Measurements from ENCODE around the gene DPM3. TPM values are rescaled to one million over a fixed set of nuclear protein-coding genes. Genes with fewer than 3 reads are reported as not detected.
"Not testable (repeated sequence)": the region's sequence is repeated elsewhere in the genome, so short reads cannot be mapped to it uniquely, and the experiment has no call there.

Gene DPM3
- polyA plus RNA-seq, 1 of the 3 experiments (the other 2 are of a cell fraction): 317 TPM

DNA sequence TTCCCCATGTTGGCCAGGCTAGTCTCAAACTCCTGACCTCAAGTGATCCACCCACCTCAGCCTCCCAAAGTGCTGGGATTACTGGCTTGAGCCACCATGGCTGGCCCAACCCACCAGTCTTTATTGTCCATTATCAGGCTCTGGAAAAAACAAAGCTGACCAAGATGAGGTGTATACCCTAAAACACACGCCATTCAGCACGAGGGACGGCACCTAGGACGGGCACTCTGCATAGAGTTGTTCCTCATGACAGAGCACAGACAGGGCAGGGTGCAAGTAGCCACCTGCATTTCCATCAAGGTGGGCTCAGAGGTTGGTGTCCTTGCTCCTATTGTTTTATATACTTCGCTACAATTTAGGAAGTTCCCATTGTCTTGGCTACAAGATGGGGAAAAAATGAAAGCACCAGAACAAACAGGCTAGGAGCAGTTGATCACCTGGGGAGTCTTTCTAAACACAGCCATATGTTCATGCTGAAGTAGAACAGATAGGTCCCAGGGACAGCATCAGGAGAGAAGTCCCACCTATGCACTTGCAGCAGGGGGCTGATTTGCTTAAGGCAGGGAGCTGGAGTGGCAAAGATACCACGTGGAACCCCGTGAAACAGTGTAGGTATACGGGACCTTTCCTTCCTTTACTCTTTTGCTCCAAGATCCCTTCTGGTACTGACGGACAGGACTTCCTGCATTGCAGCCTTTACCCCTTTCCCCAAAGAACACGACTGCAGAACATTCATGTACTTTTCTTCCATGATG is 28.3 kb upstream of the DPM3 start:
- WGBS (ENCODE audit: low lambda C conversion rate): 91% methylated on average over 9 of the region's 10 CpGs
- H3K4me3 ChIP-seq (ENCODE audit: low read depth in 2 of 2, low read length in 1 of 2): no peak overlapping the region
- CTCF ChIA-PET: interaction anchor here (1.0 to 14.8 kb wide), 34 partner anchors 9 to 157 kb away, joined by 3 to 496 read pairs (median 6); partner anchors contain the start of genes ADAM15, DPM3, EFNA1 and SLC50A1

DNA sequence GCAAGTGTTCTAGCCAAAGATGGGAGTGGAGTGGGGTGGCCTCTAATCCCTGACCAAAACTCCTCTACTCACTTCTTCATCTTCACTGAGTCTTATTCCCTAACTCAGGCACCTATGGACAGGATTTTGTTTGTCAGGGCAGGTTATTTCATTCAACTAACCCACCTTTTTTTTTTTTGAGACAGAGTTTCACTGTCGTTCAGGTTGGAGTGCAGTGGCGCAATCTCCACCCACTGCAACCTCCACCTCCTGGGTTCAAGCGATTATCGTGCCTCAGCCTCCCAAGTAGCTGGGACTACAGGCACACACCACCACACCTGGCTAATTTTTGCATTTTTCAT is 27.7 kb upstream of the DPM3 start:
- CTCF ChIA-PET: interaction anchor here (0.6 to 14.8 kb wide), 39 partner anchors 9 to 201 kb away, joined by 3 to 496 read pairs (median 5); partner anchors contain the start of genes ADAM15, DPM3, EFNA1 and SLC50A1
- Histone ChIP-seq H3F3A (replicated peaks; ENCODE audit: insufficient read depth) (peaks cover 32% of the 10 kb centered on the region), H3K4me1 (ENCODE audit: control insufficient read depth in 1 of 2, insufficient read depth in 2 of 2, low read depth in 1 of 2, low read length in 1 of 2) (peaks cover 0 to 13% of the 10 kb centered on the region in 2 experiments; a peak in 3 of 4 replicates), H3K79me2 (ENCODE audit: insufficient read depth) (peaks cover 29% of the 10 kb centered on the region), H3K36me3 (replicated peaks in 1 of 2; ENCODE audit: control insufficient read depth in 1 of 2, insufficient read depth in 2 of 2, low read length in 1 of 2) (peaks cover 16% of the 10 kb centered on the region in 2 experiments), H3K4me3 (ENCODE audit: low read depth in 2 of 2, low read length in 1 of 2) (peak overlapping the region in 1 of 2 experiments; percentile 36; a peak in 1 of 4 replicates)
- H2AFZ ChIP-seq (ENCODE audit: low read depth); H3K9me2 ChIP-seq; H3K27me3 ChIP-seq (ENCODE audit: insufficient read depth); H4K20me1 ChIP-seq (ENCODE audit: insufficient read depth); H3K4me2 ChIP-seq; H3K9ac ChIP-seq; H3K9me3 ChIP-seq; DNase-seq; H3K27ac ChIP-seq (ENCODE audit: low read depth in 2 of 2, low read length in 1 of 2): not testable (repeated sequence)
- POLR2A ChIA-PET: interaction anchor here (0.7 to 1.7 kb wide), 4 partner anchors 33 to 198 kb away, joined by 3 to 6 read pairs (median 4); partner anchors contain the start of genes SHC1 and SLC50A1
- WGBS (ENCODE audit: low lambda C conversion rate): 48% methylated on average over 4 of the region's 4 CpGs

More for the DNA sequence above, 28.3 kb upstream of the DPM3 start:
- Histone ChIP-seq H3K9ac (no peak overlapping the region), H3F3A (replicated peaks; ENCODE audit: insufficient read depth) (peaks cover 36% of the 10 kb centered on the region), H3K27me3 (ENCODE audit: insufficient read depth) (no peaks in the 10 kb centered on the region), H3K9me2 (no peaks in the 10 kb centered on the region), H3K9me3 (no peaks in the 10 kb centered on the region), H3K79me2 (ENCODE audit: insufficient read depth) (peaks cover 29% of the 10 kb centered on the region), H3K4me1 (ENCODE audit: control insufficient read depth in 1 of 2, insufficient read depth in 2 of 2, low read depth in 1 of 2, low read length in 1 of 2) (peaks cover 0 to 16% of the 10 kb centered on the region in 2 experiments; a peak in 3 of 4 replicates), H3K27ac (ENCODE audit: low read depth in 2 of 2, low read length in 1 of 2) (no peak overlapping the region), H3K4me2 (no peak overlapping the region), H2AFZ (ENCODE audit: low read depth) (no peak overlapping the region), H4K20me1 (ENCODE audit: insufficient read depth) (no peaks in the 10 kb centered on the region), H3K36me3 (replicated peaks in 1 of 2; ENCODE audit: control insufficient read depth in 1 of 2, insufficient read depth in 2 of 2, low read length in 1 of 2) (peaks cover 16% of the 10 kb centered on the region in 2 experiments)
- POLR2A ChIA-PET: interaction anchor here (1.5 to 1.7 kb wide), 2 partner anchors 33 to 77 kb away, joined by 5 to 6 read pairs; partner anchors contain the start of gene SLC50A1
- DNase-seq: no peak
- TF ChIP-seq POLR2AphosphoS5 (IDR thresholded peaks at IDR 0.05; ENCODE audit: low read depth, low read length) (no peak), GATA2 (CRISPR knock-in tag; IDR thresholded peaks at IDR 0.05) (no peak), MXI1 (IDR thresholded peaks at IDR 0.05; ENCODE audit: low read depth, low read length) (no peak), SMC3 (IDR thresholded peaks at IDR 0.05; ENCODE audit: low read depth, low read length) (no peak), FOXJ3 (CRISPR knock-in tag; IDR thresholded peaks at IDR 0.05) (no peak), TCF12 (IDR thresholded peaks at IDR 0.05) (no peak), NRF1 (IDR thresholded peaks at IDR 0.05; ENCODE audit: low read depth, low read length) (no peak), MEF2A (IDR thresholded peaks at IDR 0.05; ENCODE audit: borderline replicate concordance, low read depth) (no peak), RFX5 (IDR thresholded peaks at IDR 0.05; ENCODE audit: low read length) (no peak), FOSL2 (IDR thresholded peaks at IDR 0.05; ENCODE audit: borderline replicate concordance, low read depth) (no peak), NFIC (IDR thresholded peaks at IDR 0.05; ENCODE audit: borderline replicate concordance) (no peak), JUND (IDR thresholded peaks at IDR 0.05) (no peak), GABPA (IDR thresholded peaks at IDR 0.05; ENCODE audit: low read depth) (no peak)
- TF ChIP-seq, protein P1, sequence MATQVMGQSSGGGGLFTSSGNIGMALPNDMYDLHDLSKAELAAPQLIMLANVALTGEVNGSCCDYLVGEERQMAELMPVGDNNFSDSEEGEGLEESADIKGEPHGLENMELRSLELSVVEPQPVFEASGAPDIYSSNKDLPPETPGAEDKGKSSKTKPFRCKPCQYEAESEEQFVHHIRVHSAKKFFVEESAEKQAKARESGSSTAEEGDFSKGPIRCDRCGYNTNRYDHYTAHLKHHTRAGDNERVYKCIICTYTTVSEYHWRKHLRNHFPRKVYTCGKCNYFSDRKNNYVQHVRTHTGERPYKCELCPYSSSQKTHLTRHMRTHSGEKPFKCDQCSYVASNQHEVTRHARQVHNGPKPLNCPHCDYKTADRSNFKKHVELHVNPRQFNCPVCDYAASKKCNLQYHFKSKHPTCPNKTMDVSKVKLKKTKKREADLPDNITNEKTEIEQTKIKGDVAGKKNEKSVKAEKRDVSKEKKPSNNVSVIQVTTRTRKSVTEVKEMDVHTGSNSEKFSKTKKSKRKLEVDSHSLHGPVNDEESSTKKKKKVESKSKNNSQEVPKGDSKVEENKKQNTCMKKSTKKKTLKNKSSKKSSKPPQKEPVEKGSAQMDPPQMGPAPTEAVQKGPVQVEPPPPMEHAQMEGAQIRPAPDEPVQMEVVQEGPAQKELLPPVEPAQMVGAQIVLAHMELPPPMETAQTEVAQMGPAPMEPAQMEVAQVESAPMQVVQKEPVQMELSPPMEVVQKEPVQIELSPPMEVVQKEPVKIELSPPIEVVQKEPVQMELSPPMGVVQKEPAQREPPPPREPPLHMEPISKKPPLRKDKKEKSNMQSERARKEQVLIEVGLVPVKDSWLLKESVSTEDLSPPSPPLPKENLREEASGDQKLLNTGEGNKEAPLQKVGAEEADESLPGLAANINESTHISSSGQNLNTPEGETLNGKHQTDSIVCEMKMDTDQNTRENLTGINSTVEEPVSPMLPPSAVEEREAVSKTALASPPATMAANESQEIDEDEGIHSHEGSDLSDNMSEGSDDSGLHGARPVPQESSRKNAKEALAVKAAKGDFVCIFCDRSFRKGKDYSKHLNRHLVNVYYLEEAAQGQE (IDR thresholded peaks at IDR 0.05; ENCODE audit: low read depth, low read length): no peak
- TF ChIP-seq, protein P2, sequence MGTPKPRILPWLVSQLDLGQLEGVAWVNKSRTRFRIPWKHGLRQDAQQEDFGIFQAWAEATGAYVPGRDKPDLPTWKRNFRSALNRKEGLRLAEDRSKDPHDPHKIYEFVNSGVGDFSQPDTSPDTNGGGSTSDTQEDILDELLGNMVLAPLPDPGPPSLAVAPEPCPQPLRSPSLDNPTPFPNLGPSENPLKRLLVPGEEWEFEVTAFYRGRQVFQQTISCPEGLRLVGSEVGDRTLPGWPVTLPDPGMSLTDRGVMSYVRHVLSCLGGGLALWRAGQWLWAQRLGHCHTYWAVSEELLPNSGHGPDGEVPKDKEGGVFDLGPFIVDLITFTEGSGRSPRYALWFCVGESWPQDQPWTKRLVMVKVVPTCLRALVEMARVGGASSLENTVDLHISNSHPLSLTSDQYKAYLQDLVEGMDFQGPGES (IDR thresholded peaks at IDR 0.05; ENCODE audit: low read depth, low read length): no peak
- TF ChIP-seq, protein P3, sequence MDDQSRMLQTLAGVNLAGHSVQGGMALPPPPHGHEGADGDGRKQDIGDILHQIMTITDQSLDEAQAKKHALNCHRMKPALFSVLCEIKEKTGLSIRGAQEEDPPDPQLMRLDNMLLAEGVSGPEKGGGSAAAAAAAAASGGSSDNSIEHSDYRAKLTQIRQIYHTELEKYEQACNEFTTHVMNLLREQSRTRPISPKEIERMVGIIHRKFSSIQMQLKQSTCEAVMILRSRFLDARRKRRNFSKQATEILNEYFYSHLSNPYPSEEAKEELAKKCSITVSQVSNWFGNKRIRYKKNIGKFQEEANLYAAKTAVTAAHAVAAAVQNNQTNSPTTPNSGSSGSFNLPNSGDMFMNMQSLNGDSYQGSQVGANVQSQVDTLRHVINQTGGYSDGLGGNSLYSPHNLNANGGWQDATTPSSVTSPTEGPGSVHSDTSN (IDR thresholded peaks at IDR 0.05): no peak
- TF ChIP-seq, protein P4, sequence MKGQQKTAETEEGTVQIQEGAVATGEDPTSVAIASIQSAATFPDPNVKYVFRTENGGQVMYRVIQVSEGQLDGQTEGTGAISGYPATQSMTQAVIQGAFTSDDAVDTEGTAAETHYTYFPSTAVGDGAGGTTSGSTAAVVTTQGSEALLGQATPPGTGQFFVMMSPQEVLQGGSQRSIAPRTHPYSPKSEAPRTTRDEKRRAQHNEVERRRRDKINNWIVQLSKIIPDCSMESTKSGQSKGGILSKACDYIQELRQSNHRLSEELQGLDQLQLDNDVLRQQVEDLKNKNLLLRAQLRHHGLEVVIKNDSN (IDR thresholded peaks at IDR 0.05; ENCODE audit: borderline replicate concordance, low read depth): no peak

Measured in SK-N-SH (cell line).